K562 (cell line): Measurements from ENCODE around the gene RXRB. TPM values are rescaled to one million over a fixed set of nuclear protein-coding genes. Genes with fewer than 3 reads are reported as not detected.

Source experiments
- C11orf30 ChIP-seq: fragments of 450-650 bp; IDR thresholded peaks from 2 replicates; pipeline ENCODE4 v1.6.1; 2016; ENCODE audit warnings: low read depth, mild to moderate bottlenecking
- CTCF ChIP-seq, 3 experiments: IDR thresholded peaks in 2 of 3; conservative IDR thresholded peaks in 1 of 3; 2 replicates each; pipeline ENCODE4 v1.5.1; 2011 to 2012; ENCODE audit warnings: low read length in 3 of 3, mild to moderate bottlenecking in 3 of 3, control low read depth in 2 of 3, improper control_type of control experiment in 1 of 3, inconsistent platforms in 1 of 3, low read depth in 1 of 3, mixed read lengths in 1 of 3, moderate library complexity in 1 of 3; ENCODE audit not compliant: insufficient read depth in 2 of 3
- DNMT1 ChIP-seq: fragments of 450-650 bp; IDR thresholded peaks from 2 replicates; pipeline ENCODE4 v1.6.1; 2016; ENCODE audit warnings: antibody characterized with exemption, mild to moderate bottlenecking
- ESRRB ChIP-seq: fragments of 250-450 bp; sonication (Bioruptor Pico); IDR thresholded peaks from 2 replicates; pipeline ENCODE4 v1.5.0; 2020; ENCODE audit warnings: mild to moderate bottlenecking, moderate library complexity, borderline replicate concordance
- MTA1 ChIP-seq: fragments of 450-650 bp; IDR thresholded peaks from 2 replicates; pipeline ENCODE4 v1.6.1; 2017; ENCODE audit warnings: borderline replicate concordance
- MYC ChIP-seq, 2 experiments: fragments of 250-450 bp in 1 of 2; sonication (Bioruptor Pico) in 1 of 2; IDR thresholded peaks; 2 replicates each; pipeline versions ENCODE4 v1.5.1 to v1.6.1; 2012 to 2021; ENCODE audit warnings: low read depth in 2 of 2, borderline replicate concordance in 1 of 2, improper control_type of control experiment in 1 of 2, low read length in 1 of 2, mild to moderate bottlenecking in 1 of 2, moderate library complexity in 1 of 2
- NKRF ChIP-seq: fragments of 450-650 bp; IDR thresholded peaks from 2 replicates; pipeline ENCODE4 v1.6.1; 2016; ENCODE audit warnings: borderline replicate concordance
- OTX1 ChIP-seq: fragments of 450-650 bp; formaldehyde crosslinking; IDR thresholded peaks from 2 replicates; pipeline ENCODE4 v1.4.0; 2022; ENCODE audit warnings: mild to moderate bottlenecking
- POLR2AphosphoS5 ChIP-seq: IDR thresholded peaks from 2 replicates; pipeline ENCODE4 v1.6.1; 2011; ENCODE audit warnings: mild to moderate bottlenecking, low read depth, low read length, moderate library complexity; ENCODE audit not compliant: control insufficient read depth, insufficient read depth
- POLR2G ChIP-seq: fragments of 200-400 bp; formaldehyde crosslinking; IDR thresholded peaks from 2 replicates; pipeline ENCODE4 v1.6.1; 2017; ENCODE audit warnings: low read depth, mild to moderate bottlenecking, antibody characterized with exemption, low read length, moderate library complexity
- SAP30 ChIP-seq: fragments of 200-600 bp; sonication (generic); IDR thresholded peaks from 2 replicates; pipeline ENCODE4 v1.6.1; 2012; ENCODE audit warnings: borderline replicate concordance, low read depth, mild to moderate bottlenecking, moderate library complexity, low read length, control low read depth, inconsistent platforms; ENCODE audit not compliant: insufficient read depth, poor library complexity, severe bottlenecking
- SRSF3 ChIP-seq: fragments of 200-400 bp; formaldehyde crosslinking; IDR thresholded peaks from 2 replicates; pipeline ENCODE4 v1.6.1; 2016; ENCODE audit warnings: mild to moderate bottlenecking, low read length, moderate library complexity; ENCODE audit not compliant: insufficient read depth
- ZBTB33 ChIP-seq: sonication (generic); formaldehyde crosslinking; IDR thresholded peaks from 2 replicates; pipeline ENCODE4 v1.8.1; 2023; ENCODE audit warnings: mild to moderate bottlenecking, missing genetic modification reagents
- ZC3H4 ChIP-seq: sonication (generic); formaldehyde crosslinking; IDR thresholded peaks from 2 replicates; pipeline ENCODE4 v1.9.0; 2021; ENCODE audit warnings: missing genetic modification reagents, borderline replicate concordance
- polyA plus RNA-seq, 8 experiments: library from polyadenylated mRNA; depleted of rRNA in 4 of 8; stranded (reverse) in 5 of 8; unstranded in 3 of 8; fragments of >200 nt; fragmentation: Nextera tagmentation in 2 of 8; fragmentation: Illumina TruSeq in 1 of 8; extraction: Ambion mirVana in 2 of 8; extraction: Trizol in 1 of 8; gene quantifications; 2 replicates each; pipeline versions ENCODE4 v1.2.1 to v1.2.3, GENCODE V29; 2011 to 2014; ENCODE audit warnings: inconsistent platforms in 1 of 8, missing spikeins in 1 of 8
- total RNA-seq, 7 experiments: library from RNA; depleted of rRNA in 6 of 7; stranded (reverse); fragments of >200 nt in 6 of 7; fragmentation: Illumina TruSeq in 2 of 7; extraction: Trizol in 2 of 7; gene quantifications; 2 replicates each; pipeline versions ENCODE4 v1.2.1 to v1.2.3, GENCODE V29; 2011 to 2021; ENCODE audit warnings: low replicate concordance in 1 of 7
- TF ChIP-seq, protein P1 (sequence below): fragments of 250-450 bp; sonication (Bioruptor Pico); IDR thresholded peaks from 2 replicates; pipeline ENCODE4 v1.4.0; 2020; ENCODE audit warnings: mild to moderate bottlenecking, moderate library complexity
- TF ChIP-seq, protein P2 (sequence below): sonication (generic); IDR thresholded peaks from 2 replicates; pipeline ENCODE4 v1.6.1; 2016

RXRB gene
- total and polyA plus RNA-seq, 9 of the 15 experiments (the other 6 are each of a cell fraction or from before 2014, with no cell fraction given), result 0.76 to 35.5 (median 18.4) TPM

- TF ChIP-seq ZBTB33 (CRISPR knock-in tag) (no peak), MTA1 (0 out of 2 replicates have a peak, but pooled peaks have one; percentile 16), DNMT1 (peak; percentile 84; the same call in 1 of the 2 replicates), POLR2G (peak; percentile 92), SAP30 (peak; percentile 53), SRSF3 (no peak), OTX1 (CRISPR knock-in tag) (peak; percentile 73; the same call in 1 of the 2 replicates), ZC3H4 (CRISPR knock-in tag) (no peak), C11orf30 (peak; percentile 98), ESRRB (CRISPR knock-in tag) (0 out of 2 replicates have a peak, but pooled peaks have one; percentile 53), CTCF (IDR thresholded peaks at IDR 0.05 in 2 of 3, conservative IDR thresholded peaks at IDR 0.05 in 1 of 3; ENCODE audit: insufficient read depth in 2 of 3, low read depth in 1 of 3, low read length in 3 of 3) (peak; percentile 34 to 52 (median 48); a peak in 5 of 6 replicates), MYC (IDR thresholded peaks at IDR 0.05; ENCODE audit: low read depth, low read length) (peak; percentile 78), MYC (CRISPR knock-in tag; IDR thresholded peaks at IDR 0.05; ENCODE audit: borderline replicate concordance, low read depth) (no peak), POLR2AphosphoS5 (peak; percentile 73), NKRF (0 out of 2 replicates have a peak, but pooled peaks have one; percentile 1)
- TF ChIP-seq, protein P1, sequence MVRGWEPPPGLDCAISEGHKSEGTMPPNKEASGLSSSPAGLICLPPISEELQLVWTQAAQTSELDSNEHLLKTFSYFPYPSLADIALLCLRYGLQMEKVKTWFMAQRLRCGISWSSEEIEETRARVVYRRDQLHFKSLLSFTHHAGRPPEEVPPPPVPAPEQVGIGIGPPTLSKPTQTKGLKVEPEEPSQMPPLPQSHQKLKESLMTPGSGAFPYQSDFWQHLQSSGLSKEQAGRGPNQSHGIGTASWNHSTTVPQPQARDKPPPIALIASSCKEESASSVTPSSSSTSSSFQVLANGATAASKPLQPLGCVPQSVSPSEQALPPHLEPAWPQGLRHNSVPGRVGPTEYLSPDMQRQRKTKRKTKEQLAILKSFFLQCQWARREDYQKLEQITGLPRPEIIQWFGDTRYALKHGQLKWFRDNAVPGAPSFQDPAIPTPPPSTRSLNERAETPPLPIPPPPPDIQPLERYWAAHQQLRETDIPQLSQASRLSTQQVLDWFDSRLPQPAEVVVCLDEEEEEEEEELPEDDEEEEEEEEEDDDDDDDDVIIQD, result 0 out of 2 replicates have a peak, but pooled peaks have one; percentile 5
- TF ChIP-seq, protein P2, sequence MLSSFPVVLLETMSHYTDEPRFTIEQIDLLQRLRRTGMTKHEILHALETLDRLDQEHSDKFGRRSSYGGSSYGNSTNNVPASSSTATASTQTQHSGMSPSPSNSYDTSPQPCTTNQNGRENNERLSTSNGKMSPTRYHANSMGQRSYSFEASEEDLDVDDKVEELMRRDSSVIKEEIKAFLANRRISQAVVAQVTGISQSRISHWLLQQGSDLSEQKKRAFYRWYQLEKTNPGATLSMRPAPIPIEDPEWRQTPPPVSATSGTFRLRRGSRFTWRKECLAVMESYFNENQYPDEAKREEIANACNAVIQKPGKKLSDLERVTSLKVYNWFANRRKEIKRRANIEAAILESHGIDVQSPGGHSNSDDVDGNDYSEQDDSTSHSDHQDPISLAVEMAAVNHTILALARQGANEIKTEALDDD, result peak; percentile 46; the same call in 1 of the 2 replicates
Observed at GRCh38 chr6:33248932-33249731, 48.7 kb upstream of the RXRB start (continued).
